GM11168 (cell line): ENCODE data around the gene CASP3.
"Not testable (repeated sequence)": the region's sequence is repeated elsewhere in the genome, so short reads cannot be mapped to it uniquely, and the experiment has no call there.

ENCODE experiments used
- in situ Hi-C: fragments of 300-500 bp; cut with MboI; formaldehyde crosslinking; loops from one replicate; pipeline ENCODE4 v1.12.0; 2022; ENCODE audit warnings: low sequenced_read_pairs; ENCODE audit not compliant: unreplicated experiment

CASP3 gene

DNA sequence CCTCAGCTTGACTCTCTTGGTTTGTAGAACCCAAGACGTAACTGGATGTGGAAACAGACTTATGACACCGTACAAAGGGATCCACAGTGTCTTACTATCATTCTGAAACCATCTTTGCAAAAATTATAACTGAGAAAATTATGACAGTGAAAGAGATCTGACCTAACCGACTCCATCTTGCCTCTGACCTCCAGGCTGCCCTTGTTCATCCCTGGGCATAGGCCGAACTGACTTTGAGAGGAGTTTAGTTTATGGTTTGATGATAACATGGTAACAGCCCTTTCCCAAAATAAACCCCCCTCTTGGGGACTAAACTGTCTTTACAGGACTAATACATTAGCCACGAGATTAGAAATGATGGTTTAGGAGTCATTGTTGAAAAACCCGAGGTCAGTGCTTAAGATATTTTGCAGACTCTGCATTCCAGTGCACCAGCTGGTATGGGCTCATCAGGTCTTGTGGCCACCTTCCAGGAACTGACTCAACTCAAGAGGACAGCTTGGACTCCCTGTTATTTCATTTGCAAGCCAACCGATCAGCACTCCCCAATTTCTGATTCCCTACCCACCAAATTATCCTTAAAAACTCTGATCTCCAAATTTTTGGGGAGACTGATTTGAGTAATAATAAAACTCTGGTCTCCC, 49.6 kb downstream of the CASP3 start:
- in situ Hi-C loops: no loop called here

DNA sequence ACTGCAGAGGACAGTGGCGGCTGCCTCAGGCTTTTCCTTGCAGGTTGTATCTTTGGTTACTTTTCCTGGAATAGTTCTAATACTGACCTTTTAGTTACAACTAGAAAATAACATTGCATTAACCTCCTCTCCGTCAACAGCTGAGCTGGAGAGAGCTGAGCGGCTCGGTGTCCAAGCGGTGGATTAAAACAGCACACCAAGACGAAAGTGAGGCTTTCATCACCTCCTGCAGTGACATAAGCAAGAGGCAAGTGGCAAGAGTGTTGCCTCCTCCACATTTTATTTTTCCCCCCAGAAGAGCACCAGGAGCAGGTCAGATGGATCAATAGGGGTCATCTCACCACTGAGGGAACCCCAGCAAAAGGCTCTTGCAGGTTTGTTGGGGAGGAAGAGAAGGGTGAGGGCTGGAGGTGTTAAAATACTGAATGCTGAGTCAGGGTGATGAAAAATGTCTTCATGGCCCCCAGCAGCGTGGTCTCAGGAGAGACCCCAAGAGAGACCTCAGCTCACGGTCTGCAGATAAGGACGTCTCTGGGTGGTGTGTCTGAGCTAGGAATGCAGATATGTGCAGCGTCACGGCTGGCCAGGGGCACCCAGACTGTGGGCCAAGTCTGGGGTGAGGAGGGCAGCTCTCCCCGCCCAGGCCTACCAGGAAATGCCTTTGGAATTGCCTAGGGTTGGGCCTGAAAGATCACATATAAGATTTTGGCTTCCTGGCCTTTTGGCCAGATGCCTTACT, 50.3 kb downstream of the CASP3 start:
- in situ Hi-C loops: no loop called here

DNA sequence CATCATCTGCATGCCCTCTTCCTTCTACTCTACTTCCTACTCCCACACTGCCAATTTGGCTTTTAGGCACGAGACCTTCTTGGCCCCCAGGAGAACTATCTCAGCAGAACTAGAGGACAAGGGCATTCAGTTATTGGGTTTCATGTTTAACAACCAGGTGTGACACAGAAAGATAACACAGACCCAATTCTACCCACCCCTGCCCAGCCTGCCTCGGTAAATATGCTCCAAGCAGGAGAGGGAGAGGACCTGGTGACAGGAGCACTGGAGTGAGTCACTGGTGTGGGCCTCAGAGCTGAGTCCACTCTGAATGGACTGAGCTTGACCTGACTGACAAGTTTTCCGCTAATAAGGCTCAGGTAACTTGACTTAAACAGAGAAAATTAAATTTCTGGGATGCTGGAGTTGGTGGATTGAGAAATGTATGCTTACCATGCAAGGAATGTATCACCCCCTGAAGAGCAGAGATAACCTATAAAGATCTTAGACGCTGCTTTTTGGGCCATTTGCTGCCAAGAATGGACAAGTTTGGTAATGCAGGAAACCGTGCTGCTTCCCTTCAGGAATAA, 52.5 kb downstream of the CASP3 start:
- in situ Hi-C loops: no loop called here

DNA sequence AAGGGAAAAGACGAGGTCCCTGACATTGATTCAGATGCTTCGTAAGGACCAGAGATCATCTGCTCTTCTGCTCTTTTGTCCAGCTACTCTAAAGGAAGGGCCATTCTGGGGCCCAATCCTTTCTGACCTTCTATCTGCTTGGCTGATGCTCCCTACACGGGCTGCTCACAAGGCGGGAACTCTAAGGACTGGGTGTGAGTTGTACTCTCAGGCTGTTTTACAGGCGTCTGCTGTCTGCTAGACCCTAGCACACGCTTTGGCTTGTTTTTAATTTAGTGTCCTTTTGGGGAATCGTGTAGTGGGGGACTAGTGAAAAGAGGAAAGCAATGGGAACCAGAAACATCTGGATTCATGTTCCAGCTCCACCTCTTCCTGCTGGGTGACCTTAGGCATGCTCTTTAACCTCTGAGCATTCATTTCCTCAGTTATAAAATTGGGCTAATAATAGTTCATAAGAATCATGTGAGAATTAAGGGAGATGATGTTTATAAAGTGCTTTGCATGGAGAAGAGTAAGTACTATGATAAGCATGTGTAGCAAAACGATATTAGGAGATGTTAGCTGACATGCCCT, 53.1 kb downstream of the CASP3 start:
- in situ Hi-C loops: no loop called here

DNA sequence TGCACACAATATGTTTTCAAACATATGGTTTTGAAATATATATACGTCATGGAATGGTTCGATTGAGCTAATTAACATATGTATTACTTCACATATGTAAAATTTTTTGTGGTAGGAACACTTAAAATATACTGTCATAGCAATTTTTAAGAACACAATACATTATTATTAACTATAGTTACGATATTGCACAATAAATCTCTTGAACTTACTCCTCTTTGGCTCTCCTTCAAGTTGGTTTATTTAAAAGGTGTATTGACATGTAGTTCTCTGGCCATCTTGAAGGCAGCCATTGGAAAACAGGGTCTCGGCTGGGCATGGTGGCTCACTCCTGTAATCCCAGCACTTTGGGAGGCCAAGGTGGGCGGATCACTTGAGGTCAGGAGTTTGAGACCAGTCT, 53.8 kb downstream of the CASP3 start:
- in situ Hi-C loops: no loop called here

DNA sequence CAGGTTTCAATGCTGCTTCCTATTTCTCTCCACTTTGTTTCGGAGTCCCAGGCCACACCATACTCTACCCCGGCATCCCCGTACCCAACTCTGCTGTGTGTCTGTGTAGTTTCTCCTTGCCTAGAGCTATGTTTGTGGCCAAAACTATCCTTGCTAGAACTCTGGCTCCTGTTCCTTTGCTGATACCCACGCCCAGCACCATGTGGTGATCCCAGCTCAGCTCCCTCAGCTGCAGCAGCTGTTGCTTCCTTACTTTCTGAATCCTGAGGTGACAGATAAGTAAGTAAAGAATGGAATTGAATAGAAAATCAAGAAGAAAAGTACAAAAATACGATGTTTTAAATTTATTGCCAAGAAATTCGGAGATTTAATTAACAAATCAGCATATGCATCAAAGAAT, 55.8 kb downstream of the CASP3 start:
- in situ Hi-C loops: no loop called here

DNA sequence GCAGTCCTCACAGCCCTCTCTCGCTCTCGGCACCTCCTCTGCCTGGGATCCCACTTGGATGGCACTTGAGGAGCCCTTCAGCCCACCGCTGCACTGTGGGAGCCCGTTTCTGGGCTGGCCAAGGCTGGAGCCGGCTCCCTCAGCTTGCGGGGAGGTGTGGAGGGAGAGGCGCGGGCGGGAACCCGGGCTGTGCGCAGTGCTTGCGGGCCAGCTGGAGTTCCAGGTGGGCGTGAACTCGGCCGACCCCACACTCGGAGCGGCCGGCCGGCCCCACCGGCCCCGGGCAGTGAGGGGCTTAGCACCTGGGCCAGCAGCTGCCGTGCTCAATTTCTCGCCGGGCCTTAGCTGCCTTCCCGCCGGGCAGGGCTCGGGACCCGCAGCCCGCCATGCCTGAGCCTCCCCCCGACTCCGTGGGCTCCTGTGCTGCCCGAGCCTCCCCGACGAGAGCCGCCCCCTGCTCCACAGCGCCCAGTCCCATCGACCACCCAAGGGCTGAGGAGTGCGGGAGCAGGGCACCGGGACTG, 57.4 kb downstream of the CASP3 start:
- in situ Hi-C loops: not testable (repeated sequence)

DNA sequence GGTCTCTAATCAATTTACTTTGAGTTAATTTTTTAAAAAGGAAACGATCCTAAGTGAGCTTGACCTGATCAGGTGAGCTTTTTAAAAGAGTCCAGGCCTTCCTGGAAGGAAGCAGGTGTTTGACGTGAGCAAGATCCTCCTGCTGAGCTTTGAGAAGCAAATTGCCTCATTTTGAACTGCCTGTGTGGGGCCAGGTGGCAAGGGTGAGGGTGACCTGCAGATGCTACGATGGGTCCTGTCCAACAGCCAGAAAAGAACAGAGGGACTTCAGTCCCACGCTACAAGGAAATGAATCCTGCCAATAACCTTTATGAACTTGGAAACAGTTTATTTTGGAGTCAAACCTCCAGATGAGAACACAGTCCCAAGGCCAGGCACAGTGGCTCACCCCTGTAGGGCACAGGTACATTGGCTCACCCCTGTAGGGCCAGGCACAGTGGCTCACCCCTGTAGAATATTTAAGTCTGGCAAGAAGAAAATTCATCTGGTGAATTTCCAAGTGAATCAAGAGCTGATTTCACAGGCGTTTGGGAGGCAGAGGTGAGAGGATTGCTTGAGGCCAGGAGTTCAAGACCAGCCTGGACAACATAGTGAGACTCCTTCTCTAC, 58.1 kb downstream of the CASP3 start:
- in situ Hi-C loops: no loop called here

DNA sequence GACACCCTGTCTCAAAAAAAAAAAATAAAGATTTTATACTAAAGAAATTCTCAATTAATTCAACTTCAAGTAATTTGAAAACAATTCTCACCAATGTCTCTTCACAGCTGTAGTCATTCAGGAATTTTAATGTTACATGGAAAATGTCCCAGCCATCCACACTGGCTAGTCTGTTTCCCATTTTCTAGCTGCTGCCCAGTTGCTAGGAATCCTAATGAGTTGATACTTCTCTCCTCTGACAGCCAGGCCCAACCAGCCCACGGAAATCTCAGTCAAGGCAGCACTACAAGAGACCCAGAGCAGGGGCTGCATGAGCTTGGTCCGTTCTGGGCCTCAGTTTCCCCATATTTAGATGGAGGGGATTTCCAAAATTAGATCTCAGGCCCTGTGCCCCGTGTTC, 59.1 kb downstream of the CASP3 start:
- in situ Hi-C loops: no loop called here

DNA sequence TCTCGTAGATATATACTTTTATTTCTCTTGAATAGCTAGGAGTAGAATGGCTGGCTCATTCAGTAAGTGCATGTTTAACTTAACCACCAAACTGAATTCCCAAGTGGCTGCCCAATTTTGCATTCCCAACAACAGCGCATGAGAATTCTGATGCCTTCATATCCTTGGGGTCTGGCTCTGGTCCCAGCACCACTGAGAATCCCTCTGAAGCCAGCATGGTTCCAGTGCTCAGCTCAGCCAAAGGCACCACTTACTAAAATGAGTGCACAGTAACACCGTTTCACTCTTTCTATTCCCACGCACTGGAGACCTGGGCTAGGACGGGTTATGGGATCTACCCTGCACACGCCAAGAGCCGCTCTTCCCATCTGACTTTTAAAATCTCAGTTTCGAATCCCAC, 60.4 kb downstream of the CASP3 start:
- in situ Hi-C loops: no loop called here

DNA sequence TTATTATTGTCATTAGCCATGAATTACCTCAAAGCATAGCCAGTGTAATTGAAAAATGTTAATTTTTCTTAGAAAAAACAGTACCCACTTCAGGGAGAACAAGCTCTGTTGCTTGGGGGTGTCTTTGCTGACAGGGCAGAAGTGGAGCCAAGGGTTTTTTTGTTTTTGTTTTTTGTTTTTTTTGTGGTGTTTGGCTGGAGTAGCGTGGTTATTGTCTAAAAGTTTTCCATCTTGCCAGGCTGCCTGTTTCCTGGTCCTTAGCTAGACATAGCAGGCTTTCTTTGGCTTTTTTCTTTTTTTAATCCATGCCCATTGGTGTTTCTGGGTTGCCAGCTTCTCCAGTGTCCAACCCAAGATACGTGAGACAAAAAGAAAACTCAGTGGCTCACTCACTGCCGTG, 61.5 kb downstream of the CASP3 start:
- in situ Hi-C loops: no loop called here

DNA sequence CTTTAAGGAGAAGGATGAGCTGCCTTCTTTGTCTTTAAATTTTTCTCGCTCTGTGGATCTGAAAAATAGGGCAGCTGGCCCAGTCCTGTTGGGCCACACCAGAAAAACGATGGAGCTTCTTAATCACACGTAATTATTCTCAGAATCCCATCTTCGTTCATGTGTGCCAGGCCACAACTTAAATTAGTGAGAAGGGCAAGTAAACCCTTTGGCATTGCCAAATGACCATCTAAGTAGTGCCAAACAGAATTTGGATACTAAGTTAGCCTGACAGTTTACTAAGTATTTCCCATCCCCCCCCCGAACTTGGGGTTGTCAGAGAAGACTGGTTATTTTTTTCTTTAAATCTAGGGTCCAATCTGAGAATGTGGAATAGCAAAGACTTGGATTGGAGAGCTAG, 62.0 kb downstream of the CASP3 start:
- in situ Hi-C loops: no loop called here

DNA sequence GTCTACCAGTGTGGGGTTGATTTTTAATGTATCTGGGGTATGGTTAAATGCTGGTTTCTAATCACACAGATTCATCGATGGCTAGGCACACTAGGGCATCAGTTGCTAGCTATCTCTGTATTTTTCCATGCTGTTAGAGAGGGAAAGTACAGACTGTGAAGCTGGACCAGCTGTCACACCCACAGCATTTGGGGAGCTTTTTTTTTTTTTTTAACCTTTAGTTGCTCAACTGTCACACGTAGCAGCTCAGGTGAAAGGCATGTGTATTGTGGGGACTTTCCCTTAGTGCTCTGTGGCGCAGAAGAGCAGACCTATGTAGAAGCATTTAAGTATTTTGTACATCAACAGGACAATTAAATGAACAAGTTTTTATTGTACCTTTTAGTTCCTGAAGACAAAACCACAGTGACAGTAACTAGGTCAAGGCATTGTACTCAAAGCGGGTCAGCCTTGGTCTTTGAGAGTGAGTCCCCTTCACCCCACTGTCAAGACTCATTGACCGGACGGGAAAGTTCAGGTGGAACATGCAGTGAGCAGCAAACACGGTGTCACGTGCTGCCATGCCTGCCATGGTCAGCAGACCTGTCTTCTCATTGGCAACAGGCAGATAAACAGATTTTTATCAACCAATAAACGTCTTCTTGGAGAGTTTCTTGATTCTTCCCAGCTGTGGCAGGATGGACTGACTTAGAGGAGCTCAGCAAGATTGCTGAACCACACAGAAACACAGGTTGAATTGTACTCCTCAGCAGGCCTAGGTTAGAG, 65.3 kb downstream of the CASP3 start:
- in situ Hi-C loops: no loop called here
